Liver (tissue), 9 donors: ENCODE data around the gene ISCU. TPM values are rescaled to one million over a fixed set of nuclear protein-coding genes. Genes with fewer than 3 reads are reported as not detected.

Source experiments
- DNase-seq: peaks from one replicate; pipeline ENCODE4 v3.0.0-alpha.2; 2017; ENCODE audit warnings: low spot score
- H3K27ac ChIP-seq, 2 donors: one replicate each; pipeline ENCODE4 v1.7.0; 2013; ENCODE audit warnings: inconsistent platforms in 2 of 2, low read length in 2 of 2, control low read depth in 1 of 2, low read depth in 1 of 2, mild to moderate bottlenecking in 1 of 2
- H3K27me3 ChIP-seq, 4 donors: one replicate each; pipeline versions ENCODE4 v1.6.1 to v1.7.0; 2013; ENCODE audit warnings: low read length in 3 of 4, inconsistent platforms in 1 of 4, mild to moderate bottlenecking in 1 of 4, moderate library complexity in 1 of 4; ENCODE audit not compliant: control insufficient read depth in 4 of 4, insufficient read depth in 4 of 4
- H3K36me3 ChIP-seq, 4 donors: one replicate each; pipeline versions ENCODE4 v1.6.1 to v1.7.0; 2013; ENCODE audit warnings: low read length in 3 of 4, mild to moderate bottlenecking in 3 of 4, low read depth in 1 of 4, moderate library complexity in 1 of 4; ENCODE audit not compliant: control insufficient read depth in 4 of 4, insufficient read depth in 3 of 4
- H3K4me1 ChIP-seq, 4 donors: one replicate each; pipeline versions ENCODE4 v1.6.1 to v1.7.0; 2013; ENCODE audit warnings: low read length in 3 of 4, mild to moderate bottlenecking in 3 of 4, moderate library complexity in 1 of 4; ENCODE audit not compliant: control insufficient read depth in 4 of 4, insufficient read depth in 4 of 4
- H3K4me3 ChIP-seq, 3 donors: one replicate each; pipeline versions ENCODE4 v1.6.1 to v1.7.0; 2013; ENCODE audit warnings: low read length in 3 of 3, control low read depth in 1 of 3, low read depth in 1 of 3, mild to moderate bottlenecking in 1 of 3
- H3K9ac ChIP-seq, 2 donors: one replicate each; pipeline ENCODE4 v1.7.0; 2013; ENCODE audit warnings: low read length in 2 of 2, mild to moderate bottlenecking in 2 of 2, moderate library complexity in 2 of 2, control low read depth in 1 of 2, low read depth in 1 of 2
- H3K9me3 ChIP-seq, 4 donors: one replicate each; pipeline versions ENCODE4 v1.6.1 to v1.7.0; 2013; ENCODE audit warnings: low read length in 3 of 4; ENCODE audit not compliant: control insufficient read depth in 4 of 4
- EGR1 ChIP-seq, 2 donors: IDR thresholded peaks; 2 replicates each; pipeline ENCODE4 v1.6.1; 2016 to 2018; ENCODE audit warnings: antibody characterized with exemption in 2 of 2, low read depth in 2 of 2
- FOXA1 ChIP-seq: IDR thresholded peaks from 2 replicates; pipeline ENCODE4 v1.6.1; 2016; ENCODE audit warnings: antibody characterized with exemption
- GABPA ChIP-seq, 2 donors: IDR thresholded peaks in 1 of 2; conservative IDR thresholded peaks in 1 of 2; 2 replicates each; pipeline ENCODE4 v1.6.1; 2016; ENCODE audit warnings: antibody characterized with exemption in 2 of 2, mild to moderate bottlenecking in 1 of 2, moderate library complexity in 1 of 2
- HNF4A ChIP-seq, 2 donors: conservative IDR thresholded peaks; 2 replicates each; pipeline ENCODE4 v1.6.1; 2016; ENCODE audit warnings: antibody characterized with exemption in 2 of 2, mild to moderate bottlenecking in 2 of 2
- HNF4G ChIP-seq: IDR thresholded peaks from 2 replicates; pipeline ENCODE4 v1.6.1; 2016; ENCODE audit warnings: antibody characterized with exemption
- JUND ChIP-seq, 2 donors: IDR thresholded peaks; 2 replicates each; pipeline ENCODE4 v1.6.1; 2016; ENCODE audit warnings: antibody characterized with exemption in 2 of 2
- NR2F2 ChIP-seq: IDR thresholded peaks from 2 replicates; pipeline ENCODE4 v1.6.1; 2016; ENCODE audit warnings: antibody characterized with exemption
- RAD21 ChIP-seq, 2 donors: IDR thresholded peaks; 2 replicates each; pipeline ENCODE4 v1.6.1; 2016; ENCODE audit warnings: antibody characterized with exemption in 2 of 2, mild to moderate bottlenecking in 2 of 2
- SP1 ChIP-seq: IDR thresholded peaks from 2 replicates; pipeline ENCODE4 v1.6.1; 2018; ENCODE audit warnings: antibody characterized with exemption, mild to moderate bottlenecking
- TAF1 ChIP-seq: conservative IDR thresholded peaks from 2 replicates; pipeline ENCODE4 v1.6.1; 2016; ENCODE audit warnings: antibody characterized with exemption, mild to moderate bottlenecking
- YY1 ChIP-seq: IDR thresholded peaks from 2 replicates; pipeline ENCODE4 v1.6.1; 2016; ENCODE audit warnings: antibody characterized with exemption, mild to moderate bottlenecking
- WGBS: extraction: QIAGEN DNeasy Blood & Tissue Kit; methylation state at CpG from one replicate; pipeline ENCODE4 v1.1.7; 2013; 5-methylcytosine and 5-hydroxymethylcytosine counted together
- polyA plus RNA-seq, 2 donors: library from polyadenylated mRNA; stranded (reverse) in 1 of 2; unstranded in 1 of 2; fragments of 200-250 nt in 1 of 2; fragments of >200 nt in 1 of 2; fragmentation: Nextera tagmentation in 1 of 2; extraction: Ambion mirVana in 1 of 2; gene quantifications; one replicate each; pipeline versions ENCODE4 v1.2.1 to v1.2.3, GENCODE V29; 2013 to 2015
- total RNA-seq, 2 donors: library from RNA; depleted of rRNA; stranded (reverse); fragments of >200 nt; gene quantifications; one replicate each; pipeline ENCODE4 v1.2.3, GENCODE V29; 2014
- TF ChIP-seq, protein P1 (sequence below): IDR thresholded peaks from 2 replicates; pipeline ENCODE4 v1.6.1; 2016; ENCODE audit warnings: antibody characterized with exemption
- TF ChIP-seq, protein P2 (sequence below): IDR thresholded peaks from 2 replicates; pipeline ENCODE4 v1.6.1; 2016; ENCODE audit warnings: antibody characterized with exemption
- TF ChIP-seq, protein P3 (sequence below): IDR thresholded peaks from 2 replicates; pipeline ENCODE4 v1.6.1; 2016; ENCODE audit warnings: antibody characterized with exemption
- TF ChIP-seq, protein P4 (sequence below): IDR thresholded peaks from 2 replicates; pipeline ENCODE4 v1.6.1; 2016; ENCODE audit warnings: antibody characterized with exemption, mild to moderate bottlenecking
- TF ChIP-seq, protein P5 (sequence below): fragments of 150-350 bp; IDR thresholded peaks from 2 replicates; pipeline ENCODE4 v1.5.1; 2017; ENCODE audit warnings: improper control_type of control experiment, low read depth, low read length; ENCODE audit not compliant: missing input control
- donor health status: healthy.
- donor health status: healthy.
- donor health status: healthy.
- donor health status: healthy.
- donor health status: healthy.

Gene ISCU
- total and polyA plus RNA-seq, 4 donors: 42.3 to 85.9 (median 63.8) TPM

DNA sequence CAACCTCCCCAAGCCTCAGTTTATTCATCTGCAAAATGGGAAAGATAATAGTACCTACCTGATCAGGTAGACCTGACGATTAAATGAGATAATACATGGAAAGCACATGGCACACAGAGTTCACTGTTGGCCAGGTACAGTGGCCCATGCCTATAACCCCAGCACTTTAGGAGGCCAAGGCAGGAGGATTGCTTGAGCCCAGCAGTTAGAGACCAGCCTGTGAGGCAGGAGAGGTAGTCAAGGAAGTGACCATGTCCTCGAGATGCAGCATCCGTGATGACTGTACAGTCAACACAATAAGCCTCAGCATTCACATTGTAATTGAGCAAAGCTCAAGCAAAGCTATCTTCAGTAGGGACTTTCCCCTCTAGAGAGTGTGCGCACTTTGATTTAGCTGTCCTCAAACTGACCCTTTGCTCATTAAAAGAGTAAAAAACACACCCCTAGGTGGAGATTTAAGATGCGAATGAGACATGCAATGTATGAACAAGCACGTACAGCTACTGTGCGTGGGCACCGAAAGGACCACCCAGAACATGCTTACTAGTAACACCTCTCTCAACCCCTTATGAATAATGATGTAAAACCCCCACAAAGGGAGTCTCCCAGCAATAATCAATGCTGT is 9.9 kb downstream of the ISCU start:
- H3K4me3 ChIP-seq: no peak overlapping the region
- no peak for DNase-seq
- H3K4me1 ChIP-seq: no peaks in the 10 kb centered on the region
- peaks cover 0 to 26% (median 15%) of the 10 kb centered on the region in 4 donors for H3K36me3 ChIP-seq
- TF ChIP-seq, protein P1, sequence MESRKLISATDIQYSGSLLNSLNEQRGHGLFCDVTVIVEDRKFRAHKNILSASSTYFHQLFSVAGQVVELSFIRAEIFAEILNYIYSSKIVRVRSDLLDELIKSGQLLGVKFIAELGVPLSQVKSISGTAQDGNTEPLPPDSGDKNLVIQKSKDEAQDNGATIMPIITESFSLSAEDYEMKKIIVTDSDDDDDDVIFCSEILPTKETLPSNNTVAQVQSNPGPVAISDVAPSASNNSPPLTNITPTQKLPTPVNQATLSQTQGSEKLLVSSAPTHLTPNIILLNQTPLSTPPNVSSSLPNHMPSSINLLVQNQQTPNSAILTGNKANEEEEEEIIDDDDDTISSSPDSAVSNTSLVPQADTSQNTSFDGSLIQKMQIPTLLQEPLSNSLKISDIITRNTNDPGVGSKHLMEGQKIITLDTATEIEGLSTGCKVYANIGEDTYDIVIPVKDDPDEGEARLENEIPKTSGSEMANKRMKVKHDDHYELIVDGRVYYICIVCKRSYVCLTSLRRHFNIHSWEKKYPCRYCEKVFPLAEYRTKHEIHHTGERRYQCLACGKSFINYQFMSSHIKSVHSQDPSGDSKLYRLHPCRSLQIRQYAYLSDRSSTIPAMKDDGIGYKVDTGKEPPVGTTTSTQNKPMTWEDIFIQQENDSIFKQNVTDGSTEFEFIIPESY: no peak
- TF ChIP-seq SP1: no peak
- TF ChIP-seq, protein P2, sequence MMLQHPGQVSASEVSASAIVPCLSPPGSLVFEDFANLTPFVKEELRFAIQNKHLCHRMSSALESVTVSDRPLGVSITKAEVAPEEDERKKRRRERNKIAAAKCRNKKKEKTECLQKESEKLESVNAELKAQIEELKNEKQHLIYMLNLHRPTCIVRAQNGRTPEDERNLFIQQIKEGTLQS: no peak
- TF ChIP-seq, protein P3, sequence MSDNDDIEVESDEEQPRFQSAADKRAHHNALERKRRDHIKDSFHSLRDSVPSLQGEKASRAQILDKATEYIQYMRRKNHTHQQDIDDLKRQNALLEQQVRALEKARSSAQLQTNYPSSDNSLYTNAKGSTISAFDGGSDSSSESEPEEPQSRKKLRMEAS: no peak
- no peak for TF ChIP-seq EGR1 (IDR thresholded peaks at IDR 0.05; ENCODE audit: low read depth in 2 of 2)
- no peak for TF ChIP-seq YY1
- no peak for TF ChIP-seq GABPA (IDR thresholded peaks at IDR 0.05 in 1 of 2, conservative IDR thresholded peaks at IDR 0.05 in 1 of 2)
- TF ChIP-seq, protein P4, sequence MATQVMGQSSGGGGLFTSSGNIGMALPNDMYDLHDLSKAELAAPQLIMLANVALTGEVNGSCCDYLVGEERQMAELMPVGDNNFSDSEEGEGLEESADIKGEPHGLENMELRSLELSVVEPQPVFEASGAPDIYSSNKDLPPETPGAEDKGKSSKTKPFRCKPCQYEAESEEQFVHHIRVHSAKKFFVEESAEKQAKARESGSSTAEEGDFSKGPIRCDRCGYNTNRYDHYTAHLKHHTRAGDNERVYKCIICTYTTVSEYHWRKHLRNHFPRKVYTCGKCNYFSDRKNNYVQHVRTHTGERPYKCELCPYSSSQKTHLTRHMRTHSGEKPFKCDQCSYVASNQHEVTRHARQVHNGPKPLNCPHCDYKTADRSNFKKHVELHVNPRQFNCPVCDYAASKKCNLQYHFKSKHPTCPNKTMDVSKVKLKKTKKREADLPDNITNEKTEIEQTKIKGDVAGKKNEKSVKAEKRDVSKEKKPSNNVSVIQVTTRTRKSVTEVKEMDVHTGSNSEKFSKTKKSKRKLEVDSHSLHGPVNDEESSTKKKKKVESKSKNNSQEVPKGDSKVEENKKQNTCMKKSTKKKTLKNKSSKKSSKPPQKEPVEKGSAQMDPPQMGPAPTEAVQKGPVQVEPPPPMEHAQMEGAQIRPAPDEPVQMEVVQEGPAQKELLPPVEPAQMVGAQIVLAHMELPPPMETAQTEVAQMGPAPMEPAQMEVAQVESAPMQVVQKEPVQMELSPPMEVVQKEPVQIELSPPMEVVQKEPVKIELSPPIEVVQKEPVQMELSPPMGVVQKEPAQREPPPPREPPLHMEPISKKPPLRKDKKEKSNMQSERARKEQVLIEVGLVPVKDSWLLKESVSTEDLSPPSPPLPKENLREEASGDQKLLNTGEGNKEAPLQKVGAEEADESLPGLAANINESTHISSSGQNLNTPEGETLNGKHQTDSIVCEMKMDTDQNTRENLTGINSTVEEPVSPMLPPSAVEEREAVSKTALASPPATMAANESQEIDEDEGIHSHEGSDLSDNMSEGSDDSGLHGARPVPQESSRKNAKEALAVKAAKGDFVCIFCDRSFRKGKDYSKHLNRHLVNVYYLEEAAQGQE: no peak
- no peak for TF ChIP-seq HNF4G
- no peak for TF ChIP-seq HNF4A (conservative IDR thresholded peaks at IDR 0.05)
- TF ChIP-seq, protein P5, sequence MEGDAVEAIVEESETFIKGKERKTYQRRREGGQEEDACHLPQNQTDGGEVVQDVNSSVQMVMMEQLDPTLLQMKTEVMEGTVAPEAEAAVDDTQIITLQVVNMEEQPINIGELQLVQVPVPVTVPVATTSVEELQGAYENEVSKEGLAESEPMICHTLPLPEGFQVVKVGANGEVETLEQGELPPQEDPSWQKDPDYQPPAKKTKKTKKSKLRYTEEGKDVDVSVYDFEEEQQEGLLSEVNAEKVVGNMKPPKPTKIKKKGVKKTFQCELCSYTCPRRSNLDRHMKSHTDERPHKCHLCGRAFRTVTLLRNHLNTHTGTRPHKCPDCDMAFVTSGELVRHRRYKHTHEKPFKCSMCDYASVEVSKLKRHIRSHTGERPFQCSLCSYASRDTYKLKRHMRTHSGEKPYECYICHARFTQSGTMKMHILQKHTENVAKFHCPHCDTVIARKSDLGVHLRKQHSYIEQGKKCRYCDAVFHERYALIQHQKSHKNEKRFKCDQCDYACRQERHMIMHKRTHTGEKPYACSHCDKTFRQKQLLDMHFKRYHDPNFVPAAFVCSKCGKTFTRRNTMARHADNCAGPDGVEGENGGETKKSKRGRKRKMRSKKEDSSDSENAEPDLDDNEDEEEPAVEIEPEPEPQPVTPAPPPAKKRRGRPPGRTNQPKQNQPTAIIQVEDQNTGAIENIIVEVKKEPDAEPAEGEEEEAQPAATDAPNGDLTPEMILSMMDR: no peak
- no peak for TF ChIP-seq TAF1
- TF ChIP-seq FOXA1: no peak
- no peak for TF ChIP-seq NR2F2
- TF ChIP-seq JUND (IDR thresholded peaks at IDR 0.05): no peak
- TF ChIP-seq RAD21 (IDR thresholded peaks at IDR 0.05): no peak
- H3K27ac ChIP-seq: no peak overlapping the region
- no peak overlapping the region for H3K9ac ChIP-seq
- H3K9me3 ChIP-seq: no peaks in the 10 kb centered on the region
- H3K27me3 ChIP-seq: no peaks in the 10 kb centered on the region
- 74% methylated on average over 8 of the region's 8 CpGs for WGBS
